ENCODE data around the gene FKBP1B.
"Not testable (repeated sequence)": the region's sequence is repeated elsewhere in the genome, so short reads cannot be mapped to it uniquely, and the experiment has no call there.

The FKBP1B gene

DNA sequence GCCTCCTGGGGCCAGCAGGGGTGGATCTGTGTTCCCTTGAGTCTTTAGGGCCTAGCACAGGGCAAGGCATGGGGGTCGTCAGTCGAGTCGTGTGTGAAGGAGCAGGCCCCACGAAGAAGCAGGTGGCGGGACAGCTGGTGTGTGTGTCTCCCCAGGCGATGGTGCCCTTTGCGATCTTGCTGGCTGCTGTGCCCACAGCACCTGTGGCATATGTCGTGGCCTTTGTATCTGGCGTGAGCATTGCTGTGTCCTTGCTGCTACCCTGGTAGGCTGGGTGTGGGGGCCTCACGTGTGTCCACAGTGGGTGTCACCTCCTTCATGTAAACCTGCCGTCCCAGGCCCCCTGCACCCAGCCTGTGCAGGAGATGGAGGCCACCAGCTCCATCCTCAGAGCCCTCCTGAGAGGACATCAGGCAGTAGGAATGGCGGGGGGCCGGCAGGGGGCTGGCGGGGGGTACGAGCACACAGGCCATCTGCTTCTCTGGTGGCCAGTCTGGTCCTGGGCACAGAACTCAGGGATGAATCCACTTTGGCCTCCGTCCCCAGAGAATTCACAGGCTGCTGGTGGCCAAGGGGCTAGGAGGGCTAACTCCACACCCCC lies 26.5 kb upstream of the FKBP1B start:
- DNase-seq: no peak

DNA sequence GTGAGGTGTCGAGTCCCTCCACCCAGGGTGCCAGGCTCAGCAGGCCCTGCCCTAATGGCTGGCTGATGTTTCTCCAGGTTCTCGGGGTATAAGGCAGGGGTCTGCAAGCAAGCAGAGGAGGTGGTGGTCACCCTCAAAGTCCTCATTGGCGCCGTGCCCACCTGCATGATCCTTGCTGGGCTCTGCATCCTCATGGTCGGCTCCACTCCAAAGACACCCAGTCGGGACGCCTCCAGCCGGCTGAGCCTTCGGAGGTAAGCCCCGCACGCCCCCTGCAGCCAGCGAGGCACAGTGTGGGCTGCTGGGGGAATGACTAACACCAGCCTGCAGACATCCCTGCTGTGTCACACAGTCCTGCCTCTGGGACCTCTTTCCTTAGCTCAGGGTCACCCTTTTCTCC lies 25.5 kb upstream of the FKBP1B start:
- DNase-seq: no peak

DNA sequence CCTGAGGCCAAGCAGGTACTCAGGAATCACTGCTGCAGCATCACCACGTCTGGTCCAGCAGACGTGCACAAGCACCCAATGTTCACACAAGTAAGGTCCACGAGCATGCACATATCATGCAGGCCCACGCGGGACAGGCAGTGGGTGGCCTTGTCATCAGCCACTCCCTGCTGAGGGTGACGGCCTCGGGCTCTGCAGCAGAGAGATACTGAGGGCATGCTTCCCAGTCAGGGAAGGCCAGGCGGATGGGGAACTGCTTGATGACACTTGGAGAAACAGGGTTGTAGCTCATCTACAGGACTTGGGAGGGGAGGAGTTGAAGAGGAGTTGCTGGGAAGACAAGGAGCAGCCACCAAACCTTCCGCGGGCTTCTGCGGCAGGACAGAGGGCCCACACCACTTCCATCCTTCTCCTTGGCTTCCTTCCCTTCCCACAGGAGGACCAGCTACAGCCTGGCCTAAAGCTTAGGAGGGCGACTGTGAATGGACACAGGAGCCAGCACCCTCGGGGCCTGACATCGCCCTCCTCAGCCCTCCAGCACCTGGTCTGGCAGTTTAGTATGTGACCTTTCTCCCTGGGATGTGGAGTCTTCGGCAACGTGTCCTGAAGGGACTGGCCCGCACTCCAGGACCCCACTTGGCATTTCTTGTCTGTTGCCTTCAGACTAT lies 24.4 kb upstream of the FKBP1B start:
- no peak for DNase-seq

DNA sequence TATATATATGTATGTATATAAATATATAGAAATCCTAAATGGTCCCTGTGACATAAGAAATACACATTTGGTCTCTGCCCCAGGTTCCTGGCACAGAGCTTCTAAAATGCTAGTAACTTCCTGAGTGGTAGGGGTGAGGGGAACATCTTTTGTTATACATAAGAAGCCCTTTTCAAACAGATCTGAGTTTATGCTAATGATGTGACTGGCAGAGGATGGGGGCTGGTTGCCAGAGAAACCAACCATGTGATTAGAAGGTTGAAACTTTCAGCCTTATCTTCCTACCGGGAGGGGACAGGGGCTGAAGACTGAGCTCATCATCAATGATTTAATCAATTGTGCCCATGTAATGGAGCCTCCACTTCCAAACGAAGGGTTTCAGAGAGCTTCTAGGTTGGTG lies 23.3 kb upstream of the FKBP1B start:
- DNase-seq: no peak

DNA sequence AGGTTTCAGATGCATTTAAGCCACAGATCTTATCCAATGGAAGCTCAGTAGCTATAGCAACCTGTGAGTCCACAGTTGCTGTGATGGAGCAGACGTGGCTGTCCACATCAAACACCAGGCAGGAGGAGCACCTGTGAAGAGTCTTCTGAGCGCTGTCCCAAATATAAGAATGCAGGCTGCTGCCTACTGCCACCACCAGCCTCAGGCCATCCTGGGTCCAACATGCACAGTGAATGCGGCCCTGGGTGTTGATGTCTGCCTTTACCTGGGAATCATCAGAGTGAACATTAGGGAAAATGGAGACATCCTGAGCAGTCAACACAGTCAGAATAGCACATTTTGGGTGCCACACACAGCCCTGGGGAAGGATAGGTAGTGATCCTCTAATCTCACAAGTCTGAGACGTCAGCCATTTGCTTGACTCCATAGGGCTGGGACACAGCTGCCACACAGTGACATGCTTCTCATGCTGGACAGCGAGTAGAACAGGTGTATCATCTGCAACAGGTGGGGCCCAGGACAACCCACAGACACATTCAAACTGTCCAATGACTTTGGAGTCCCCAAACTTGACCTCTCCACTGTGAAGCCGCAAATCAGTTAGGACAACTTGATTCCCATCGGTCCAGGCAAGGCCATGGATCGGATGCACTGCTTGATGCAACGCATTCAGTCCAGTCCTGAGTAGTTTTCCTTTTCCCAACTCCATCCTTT lies 10.6 kb upstream of the FKBP1B start:
- no peak for DNase-seq

DNA sequence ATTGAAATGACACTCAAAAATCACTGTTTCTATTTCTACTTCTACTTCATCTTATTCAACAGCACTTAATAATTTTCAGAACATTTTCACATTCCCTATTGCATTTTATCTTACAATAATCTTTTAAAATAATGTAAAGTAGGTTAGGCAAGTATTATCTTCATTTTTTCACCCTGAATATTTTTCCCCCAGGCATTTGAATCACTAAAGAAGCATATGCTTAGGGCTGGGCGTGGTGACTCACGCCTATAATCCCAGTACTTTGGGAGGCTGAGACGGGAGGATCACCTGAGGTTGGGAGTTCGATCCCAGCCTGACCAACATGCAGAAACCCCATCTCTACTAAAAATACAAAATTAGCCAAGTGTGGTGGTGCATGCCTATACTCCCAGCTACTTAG lies 9.0 kb upstream of the FKBP1B start:
- DNase-seq: no peak

DNA sequence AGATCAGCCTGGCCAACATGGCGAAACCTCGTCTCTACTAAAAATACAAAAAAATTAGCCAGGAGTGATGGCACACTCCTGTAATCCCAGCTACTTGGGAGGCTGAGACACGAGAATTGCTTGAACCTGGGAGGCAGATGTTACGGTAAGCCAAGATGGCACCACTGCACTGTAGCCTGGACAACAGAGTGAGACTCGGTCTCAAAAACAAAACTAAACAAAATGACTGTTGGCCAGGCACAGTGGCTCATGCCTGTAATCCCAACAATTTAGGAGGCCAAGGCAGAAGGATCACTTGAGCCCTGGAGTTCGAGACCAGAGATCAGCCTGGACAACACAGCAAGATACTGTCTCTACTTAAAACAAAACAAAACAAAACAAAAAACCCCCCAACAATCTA lies 6.4 kb upstream of the FKBP1B start:
- DNase-seq: not testable (repeated sequence)

DNA sequence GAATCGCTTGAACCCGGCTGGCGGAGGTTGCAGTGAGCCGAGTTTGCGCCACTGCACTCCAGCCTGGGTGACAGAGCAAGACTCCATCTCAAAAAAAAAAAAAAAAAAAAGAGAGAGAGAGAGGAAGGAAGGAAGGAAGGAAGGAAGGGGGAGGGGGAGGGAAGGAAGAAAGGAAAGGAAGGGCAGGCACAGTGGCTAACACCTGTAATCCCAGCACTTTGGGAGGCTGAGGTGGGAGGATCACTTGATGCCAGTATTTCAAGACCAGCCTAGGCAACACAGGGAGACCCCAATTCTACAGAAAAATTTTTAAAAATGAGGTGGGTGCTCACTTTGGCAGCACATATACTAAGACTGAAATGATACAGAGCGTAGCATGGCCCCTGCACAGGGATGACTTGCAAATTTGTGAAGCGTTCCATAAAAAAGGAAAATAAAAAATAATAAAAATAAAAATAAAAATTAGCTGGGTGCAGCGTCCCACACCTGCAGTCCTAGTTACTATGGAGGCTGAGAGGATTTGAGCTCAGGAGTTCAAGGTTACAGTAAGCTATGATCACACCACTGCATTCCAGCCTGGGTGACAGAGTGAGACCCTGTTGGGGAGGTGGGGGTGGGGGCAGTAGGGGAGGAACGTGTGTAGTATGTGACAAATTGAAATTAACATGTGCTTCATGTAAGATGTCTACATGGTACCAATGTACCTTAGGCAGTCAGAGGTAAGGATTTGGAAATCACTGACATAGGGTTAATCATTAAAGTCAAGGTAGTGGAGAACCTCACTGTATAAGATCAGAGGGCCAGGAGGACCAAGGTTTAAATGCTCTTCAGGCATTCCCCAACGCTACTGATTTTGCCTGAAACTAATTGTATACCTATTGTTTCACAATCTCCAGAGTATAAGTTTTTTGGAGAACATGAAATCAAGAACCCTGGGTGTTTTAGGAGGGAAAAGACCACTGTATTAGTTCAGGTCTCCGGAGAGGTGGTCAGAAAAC lies 3.7 kb upstream of the FKBP1B start:
- no peak for DNase-seq

DNA sequence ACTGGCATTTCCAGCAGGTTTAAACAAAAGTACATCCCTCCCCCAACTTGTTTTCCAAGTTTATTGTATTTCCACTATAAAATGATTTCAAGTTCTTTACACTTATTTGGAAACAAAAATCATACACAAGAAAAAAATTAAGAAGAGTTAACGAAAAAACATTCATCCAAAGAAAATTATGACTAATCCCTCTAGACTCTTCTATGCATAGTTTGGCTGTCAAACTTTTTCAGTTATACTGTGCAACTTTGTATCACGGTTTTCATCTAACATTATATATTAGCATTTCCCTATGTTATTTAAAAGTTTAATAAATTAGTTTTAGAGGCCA lies 3.0 kb upstream of the FKBP1B start:
- no peak for DNase-seq

DNA sequence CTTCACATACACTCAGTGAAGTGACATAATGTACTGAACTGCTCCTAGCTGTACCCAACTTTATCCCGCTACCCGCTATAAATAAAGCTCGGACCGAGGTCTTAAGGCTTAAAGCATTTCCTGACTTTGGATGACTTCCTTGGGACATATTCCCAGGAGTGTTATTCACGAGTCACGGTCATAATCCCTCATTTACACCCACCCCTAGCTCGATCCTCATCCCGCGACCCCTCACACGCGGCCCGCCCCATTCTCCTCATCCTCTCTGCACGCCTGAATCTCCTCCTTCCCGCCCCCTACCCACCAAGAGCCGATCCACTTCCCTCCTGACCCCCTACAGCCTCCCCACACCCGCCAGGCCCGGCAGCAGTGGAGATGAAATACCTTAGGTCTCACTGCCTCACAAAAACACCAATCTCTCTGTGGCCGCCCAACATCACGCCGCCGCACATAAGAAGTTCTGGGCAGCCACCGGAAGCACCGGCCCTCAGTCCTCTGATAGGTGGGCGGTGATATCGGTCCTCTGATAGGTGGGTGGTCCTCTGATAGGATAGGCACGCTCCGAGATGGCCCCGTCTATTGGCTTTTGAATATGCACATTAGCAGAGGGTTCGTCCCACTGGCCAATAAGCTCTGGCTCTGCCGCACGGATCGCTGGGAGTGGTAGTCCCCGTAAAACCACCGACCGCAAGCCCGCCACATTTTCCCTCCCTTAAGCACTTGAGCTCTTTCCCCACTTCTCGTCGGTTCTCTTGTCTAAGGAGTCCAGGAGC lies 2.4 kb upstream of the FKBP1B start, which contains the start of gene WDCP:
TSS of gene WDCP (minus strand) at position 462 of the 773 bp plus-strand sequence. CDS start 7,897 bp downstream, outside the sequence.
- DNase-seq: peak; percentile 84

DNA sequence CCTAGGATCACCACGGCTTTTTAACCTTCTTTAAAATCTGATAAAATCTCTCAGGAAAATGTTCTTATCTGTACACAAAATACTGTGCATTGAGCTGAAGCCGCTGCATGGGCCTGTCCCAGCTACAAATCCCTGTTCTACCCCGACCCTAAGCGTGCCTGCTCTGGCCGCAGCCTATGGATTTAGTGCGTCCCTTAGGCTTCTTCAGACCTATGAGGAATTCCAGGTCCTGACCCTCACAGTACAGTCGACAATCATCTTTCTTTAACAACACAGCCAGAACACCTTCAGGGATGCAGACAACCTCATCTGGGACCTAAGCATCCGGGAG lies 1.9 kb upstream of the FKBP1B start:
- DNase-seq: no peak

DNA sequence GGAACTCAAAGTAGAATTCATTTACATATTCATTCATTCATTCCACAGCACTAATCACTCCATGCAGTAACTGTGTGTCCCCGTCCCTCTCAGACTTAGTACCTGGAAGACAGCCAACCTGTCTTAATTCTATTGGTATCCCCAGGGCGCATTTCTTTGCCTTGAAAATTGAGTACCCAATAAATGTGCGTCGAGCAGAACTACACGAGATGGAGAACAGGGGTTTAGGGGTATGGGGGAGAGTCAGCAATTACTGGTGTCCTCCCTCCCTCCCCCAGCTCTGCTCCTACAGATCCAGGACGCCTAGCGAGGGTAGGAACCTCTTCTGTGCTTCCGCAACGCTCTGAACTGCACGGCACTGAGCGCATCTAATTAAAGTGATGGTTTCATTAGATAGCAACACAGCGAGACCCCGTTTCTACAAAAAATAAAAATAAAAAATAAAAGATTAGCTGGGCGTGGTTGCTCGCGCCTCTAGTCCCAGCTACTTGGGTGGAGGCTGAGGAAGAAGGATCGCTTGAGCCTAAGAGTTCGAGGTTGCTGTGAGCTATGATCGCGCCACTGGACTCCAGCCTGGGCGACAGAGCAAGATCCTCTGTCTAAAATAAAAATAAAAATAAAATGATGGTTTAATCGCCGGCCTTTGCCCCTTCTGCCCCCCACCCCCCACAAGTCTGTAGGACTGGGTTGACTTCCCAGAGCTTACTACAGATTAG lies 614 bp upstream of the FKBP1B start:
- no peak for DNase-seq

DNA sequence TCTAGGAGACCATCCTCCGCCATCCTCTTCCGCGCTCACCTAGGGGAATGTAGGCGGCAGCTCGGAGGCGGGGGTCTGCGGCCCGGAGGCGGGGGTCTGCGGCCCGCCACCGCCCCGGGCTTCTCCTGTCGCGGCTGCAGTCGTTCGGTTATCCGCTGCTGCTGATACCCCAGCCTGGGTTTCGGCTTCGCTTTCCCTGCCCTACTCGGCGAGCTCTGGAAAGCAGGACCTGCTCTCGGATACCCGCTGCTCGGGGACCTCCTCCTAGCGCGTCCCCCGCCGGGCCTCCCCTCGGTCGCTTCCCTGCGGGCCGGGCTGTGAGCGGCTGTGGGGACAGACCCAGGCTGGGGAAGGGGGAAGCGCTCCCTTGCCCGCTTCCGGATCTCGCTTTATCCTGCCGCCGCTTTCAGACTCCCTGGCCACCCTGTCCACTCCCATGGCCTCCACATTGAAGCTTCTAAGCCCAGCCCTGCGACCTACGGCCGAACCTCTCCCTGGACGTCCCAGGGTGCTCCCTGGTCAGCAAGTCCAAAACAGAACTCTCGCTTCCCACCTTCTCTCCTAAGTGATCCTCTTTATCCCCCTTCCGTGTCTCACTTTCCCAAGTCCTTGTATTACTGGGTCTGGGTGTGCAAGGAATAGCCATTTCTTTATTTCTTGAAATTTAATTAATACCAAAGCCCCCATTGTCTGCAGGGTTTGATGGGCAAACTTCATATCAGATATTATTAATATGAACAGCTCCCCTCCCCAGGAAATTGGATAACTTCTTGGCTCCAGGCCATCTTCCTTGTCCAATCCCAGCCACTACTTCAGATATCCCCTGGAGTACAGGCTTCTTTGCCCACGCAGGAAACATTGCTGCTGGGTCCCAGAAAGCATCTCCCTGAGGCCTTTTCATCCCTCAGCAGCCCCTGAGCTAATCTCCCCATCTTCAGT lies 769 bp downstream of the FKBP1B start:
- no peak for DNase-seq

DNA sequence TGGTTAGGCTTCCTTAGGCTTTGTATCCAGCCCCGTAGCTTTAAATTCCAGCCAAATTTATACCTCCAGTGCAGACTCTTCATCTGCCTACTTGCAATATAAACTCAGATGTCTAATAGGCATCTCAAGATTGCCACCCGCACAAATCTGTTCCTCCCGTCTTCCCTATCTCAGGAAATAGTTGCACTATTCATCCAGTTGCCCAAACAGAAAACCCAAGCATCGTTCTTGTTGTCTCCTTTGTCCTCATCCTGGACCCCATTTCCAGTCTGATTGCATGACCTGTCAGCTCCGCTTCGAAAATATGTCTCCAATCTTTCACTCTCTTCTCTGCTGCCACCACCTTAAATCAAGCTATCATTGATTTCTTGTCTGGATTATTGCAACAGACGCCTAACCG lies 2.3 kb downstream of the FKBP1B start:
- no peak for DNase-seq

DNA sequence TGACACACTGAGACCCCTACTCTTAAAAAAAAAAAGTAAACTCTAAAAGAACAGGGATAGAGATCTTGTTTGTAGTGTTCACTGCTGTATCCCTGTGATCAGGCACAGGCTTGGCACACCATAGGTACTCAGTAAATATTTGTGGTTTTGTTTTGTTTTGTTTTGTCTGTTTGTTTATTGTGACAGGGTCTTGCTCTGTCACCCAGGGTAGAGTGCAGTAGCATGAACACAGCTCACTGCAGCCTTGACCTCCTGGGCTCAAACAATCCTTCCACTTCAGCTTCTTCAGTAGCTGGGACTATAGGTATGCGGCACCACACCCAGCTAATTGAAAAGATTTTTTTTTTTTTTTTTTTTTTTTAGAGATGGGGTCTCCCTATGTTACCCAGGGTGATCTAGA lies 3.4 kb downstream of the FKBP1B start:
- DNase-seq: no peak

DNA sequence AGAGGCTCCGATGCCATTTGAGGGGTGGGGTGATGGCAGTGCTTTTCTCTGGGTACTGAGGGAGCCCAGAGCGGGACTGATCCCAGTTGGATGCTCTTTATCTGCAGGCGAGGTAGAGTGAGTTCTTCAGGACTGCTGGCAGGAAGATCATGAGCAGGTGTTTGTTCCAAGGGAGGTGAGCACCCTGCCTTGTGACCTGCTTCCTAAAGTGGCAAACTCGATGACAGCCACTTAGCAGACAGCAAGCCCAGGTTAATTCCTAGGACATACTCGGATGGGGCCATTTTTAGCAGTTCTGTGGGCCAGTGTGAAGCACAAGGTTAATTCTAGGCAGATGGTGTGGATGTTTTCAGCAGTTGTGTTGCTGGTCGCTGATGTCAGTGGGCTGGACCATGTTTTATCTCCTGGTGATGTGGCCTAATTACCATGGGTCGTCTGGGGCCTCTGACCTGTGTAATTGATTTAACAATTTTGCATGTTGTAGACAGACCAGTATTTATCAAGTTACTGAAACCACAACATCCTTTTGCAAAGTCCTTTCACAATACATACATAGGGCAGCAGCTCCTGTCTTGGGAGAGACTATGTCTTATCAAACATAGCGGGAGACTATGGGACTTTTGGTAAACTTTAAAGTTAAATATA lies 4.9 kb downstream of the FKBP1B start:
- no peak for DNase-seq

DNA sequence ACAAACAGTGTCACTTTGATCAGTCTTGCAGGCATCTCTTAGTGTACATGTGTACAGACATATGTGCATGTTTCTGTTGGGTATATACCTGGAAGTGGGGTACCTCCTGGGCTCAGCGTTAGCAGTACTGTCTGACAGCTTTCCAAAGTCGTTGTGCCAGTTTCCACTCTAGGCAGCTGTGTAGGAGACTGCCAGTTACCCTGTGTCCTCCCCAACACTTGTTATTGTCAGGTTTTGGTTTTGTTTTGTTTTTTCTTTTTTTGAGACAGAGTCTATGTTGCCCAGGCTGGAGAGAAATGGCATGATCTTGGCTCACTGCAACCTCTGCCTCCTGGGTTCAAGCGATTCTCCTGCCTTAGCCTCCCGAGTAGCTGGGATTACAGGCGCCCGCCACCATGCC lies 6.2 kb downstream of the FKBP1B start:
- no peak for DNase-seq

DNA sequence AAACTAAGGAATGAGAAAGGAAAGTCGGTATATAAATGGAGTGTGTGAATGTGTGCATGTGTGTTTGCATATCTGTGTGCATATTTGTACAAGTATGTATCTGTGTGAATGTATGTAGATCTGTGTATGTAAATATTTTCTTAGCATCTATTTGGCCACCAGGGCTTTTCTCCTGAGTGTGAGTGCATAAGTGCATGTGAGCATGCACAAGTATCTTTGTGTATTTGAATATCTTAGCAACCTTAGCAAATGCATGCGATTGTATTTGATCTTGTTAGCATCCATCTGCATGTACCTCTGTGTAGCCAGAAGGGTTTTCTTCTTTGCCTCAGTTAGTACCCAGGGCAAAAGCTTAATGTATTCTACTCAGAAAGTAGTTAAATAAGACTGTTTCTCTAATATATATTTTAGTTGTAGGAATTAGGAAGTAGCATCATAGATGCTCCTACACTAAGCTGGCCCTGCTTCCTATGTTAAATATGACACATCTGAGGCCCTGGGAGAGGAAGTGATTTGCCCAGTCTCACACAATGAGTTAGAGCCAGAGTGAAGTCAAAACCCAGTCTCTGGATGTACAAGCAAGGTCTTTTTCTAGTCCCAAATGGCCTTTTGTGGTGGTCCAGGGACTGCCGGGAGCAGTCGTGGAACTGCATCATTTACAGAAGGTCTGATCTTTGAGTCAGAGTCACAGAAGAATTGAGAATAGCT lies 9.2 kb downstream of the FKBP1B start:
- no peak for DNase-seq

DNA sequence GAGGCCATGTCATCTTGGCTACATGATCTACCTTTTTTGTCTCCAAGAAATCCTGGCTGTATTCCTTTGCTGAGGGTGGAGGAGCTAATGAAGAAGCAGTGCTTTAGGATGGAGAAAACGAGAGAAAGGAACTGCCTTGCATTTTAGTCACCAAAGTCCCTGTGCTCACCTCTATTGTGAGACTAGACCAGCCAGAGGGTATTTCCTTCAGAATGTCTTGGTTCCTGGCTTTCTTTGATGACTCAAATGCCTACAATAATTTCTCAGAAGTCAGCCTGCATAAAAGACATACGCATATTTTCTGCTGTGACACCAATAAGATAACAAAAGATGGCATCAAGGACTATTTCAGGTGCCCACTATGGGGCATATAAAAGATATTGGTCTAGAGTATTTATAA lies 15.8 kb downstream of the FKBP1B start:
- DNase-seq: no peak

DNA sequence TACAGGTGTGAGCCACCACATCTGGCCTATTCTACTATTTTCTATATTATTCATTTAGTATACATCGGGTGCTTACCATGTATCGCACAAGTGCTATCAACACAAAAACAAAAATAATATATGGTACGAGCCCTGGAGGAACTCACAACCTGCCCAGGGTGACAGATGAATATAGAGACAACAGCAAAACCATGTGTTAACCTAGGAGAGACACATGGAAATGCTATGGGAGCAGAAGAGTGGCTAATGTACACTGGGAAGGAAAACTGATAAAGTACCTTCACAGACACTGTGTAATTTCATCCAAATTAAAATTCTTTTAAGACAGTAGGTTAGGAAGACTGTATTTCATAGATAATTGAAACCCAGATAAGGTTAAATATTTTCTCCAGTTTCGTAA lies 22.7 kb downstream of the FKBP1B start:
- no peak for DNase-seq

All from activated T-cell treated with anti-CD3 and anti-CD28 coated beads for 4 hours (primary cell).